Vagina (tissue), 2 donors: ENCODE data around the gene MBNL2.

Experiments
- CTCF ChIP-seq, 3 experiments: fragments of 450-650 bp in 2 of 3; fragments of 200-600 bp in 1 of 3; sonication (generic) in 1 of 3; IDR thresholded peaks; one replicate each; pipeline ENCODE4 v1.5.1; 2017 to 2019; ENCODE audit warnings: antibody characterized with exemption in 3 of 3, mild to moderate bottlenecking in 2 of 3, moderate library complexity in 2 of 3
- POLR2A ChIP-seq, 2 donors: fragments of 450-650 bp; IDR thresholded peaks; one replicate each; pipeline ENCODE4 v1.6.1; 2017; ENCODE audit warnings: antibody characterized with exemption in 2 of 2, mild to moderate bottlenecking in 2 of 2, moderate library complexity in 2 of 2

- TF ChIP-seq CTCF (IDR thresholded peaks at IDR 0.05) = no peak
- TF ChIP-seq POLR2A (IDR thresholded peaks at IDR 0.05) = no peak
These were observed 201.3 kb downstream of the MBNL2 start for GRCh38 chr13:97423300-97424045.
